ENCODE results near the gene ETV6.

DNA sequence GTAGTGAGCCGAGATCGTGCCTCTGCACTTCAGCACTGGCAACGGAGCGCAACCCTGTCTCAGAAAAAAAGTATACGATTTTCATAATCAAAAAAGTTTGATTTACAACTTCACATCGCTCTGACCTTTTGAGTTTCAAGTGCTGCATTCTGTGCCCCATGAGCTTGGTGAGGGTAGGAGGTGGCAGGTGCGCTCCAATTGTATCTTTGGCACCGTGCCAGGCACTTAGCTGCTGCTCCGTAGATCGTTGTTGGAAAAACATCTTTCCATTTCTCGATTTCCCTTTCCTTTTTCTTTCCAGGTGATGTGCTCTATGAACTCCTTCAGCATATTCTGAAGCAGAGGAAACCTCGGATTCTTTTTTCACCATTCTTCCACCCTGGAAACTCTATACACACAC lies 203.7 kb downstream of the ETV6 start:
- TF ChIP-seq POLR2A (IDR thresholded peaks at IDR 0.05; ENCODE audit: low read length) (no peak), GATA1 (IDR thresholded peaks at IDR 0.05; ENCODE audit: low read depth, low read length) (no peak)

All from erythroblast (primary cell).